ENCODE measurements around the gene ERC1.

- TF ChIP-seq CTCF (IDR thresholded peaks at IDR 0.05; ENCODE audit: low read length) (no peak), EZH2 (IDR thresholded peaks at IDR 0.05; ENCODE audit: borderline replicate concordance, low read length) (no peak)
Observed at GRCh38 chr12:1199700-1200099, 208.7 kb downstream of the ERC1 start.

Data from OCI-LY1 (cell line).